GM19025 (cell line): ENCODE data around the gene CAV1.

ENCODE experiments used
- ATAC-seq: cut with Tn5 transposase; IDR thresholded peaks from one replicate; pipeline ENCODE4 v1.9.1; 2021; ENCODE audit warnings: mild to moderate bottlenecking, low read depth, moderate library complexity; ENCODE audit not compliant: unreplicated experiment

The CAV1 gene

DNA sequence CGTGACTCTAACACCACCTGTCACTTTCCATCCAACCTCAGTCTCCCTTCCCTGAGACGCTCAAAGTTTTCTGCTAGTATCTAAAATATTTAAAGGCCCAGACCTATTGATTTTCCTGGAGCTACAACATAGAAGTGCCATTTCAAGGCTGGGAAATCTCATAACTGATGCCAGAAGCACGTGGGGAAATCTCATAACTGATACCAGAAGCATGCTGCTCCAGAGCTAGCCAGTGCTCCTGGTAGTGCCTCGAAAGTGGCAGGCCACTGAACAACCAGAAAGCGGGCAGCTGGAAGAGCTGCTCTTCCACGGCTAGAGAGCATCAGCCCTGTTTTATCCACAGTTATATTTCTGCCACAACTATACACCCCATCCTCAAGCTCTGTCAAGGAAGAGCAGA, 72.5 kb downstream of the CAV1 start:
- ATAC-seq: no peak

DNA sequence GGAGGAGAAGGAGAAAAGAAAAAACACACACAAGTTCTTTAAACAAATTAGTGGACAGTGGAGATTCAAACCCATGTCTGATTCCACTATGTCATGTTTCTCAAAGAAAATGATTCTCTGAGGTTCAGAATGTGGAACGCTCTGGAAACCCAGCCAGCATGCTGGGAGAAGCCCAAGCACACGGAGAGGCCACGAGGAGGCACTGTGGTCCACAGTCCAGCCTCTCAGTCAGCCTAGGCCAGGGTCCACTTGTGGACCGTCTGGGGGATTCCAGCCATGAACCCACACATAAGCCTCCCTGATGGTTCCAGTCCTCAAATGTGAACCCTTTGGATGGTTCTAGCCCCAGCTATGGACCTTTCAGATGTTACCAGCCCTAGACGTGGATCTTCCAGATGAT, 73.4 kb downstream of the CAV1 start:
- ATAC-seq: no peak

DNA sequence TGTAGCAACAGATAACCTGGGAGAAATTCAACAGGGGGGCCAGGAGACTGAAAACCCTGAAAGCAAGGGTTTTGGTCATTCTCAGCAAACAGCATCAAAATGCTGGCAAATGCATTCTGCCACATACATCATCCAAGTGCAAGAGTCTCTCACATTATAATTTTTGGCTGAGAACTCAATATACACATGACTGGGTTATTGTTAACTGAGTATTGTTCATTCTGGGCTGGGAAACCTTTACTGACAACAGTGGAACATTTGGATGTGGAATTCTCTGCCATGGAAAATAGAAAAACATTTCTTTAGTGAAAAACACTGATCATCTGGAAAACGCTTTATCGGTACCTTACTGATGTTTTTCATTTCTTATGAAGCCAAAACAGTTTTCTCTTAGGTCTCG, 74.0 kb downstream of the CAV1 start:
- no peak for ATAC-seq

DNA sequence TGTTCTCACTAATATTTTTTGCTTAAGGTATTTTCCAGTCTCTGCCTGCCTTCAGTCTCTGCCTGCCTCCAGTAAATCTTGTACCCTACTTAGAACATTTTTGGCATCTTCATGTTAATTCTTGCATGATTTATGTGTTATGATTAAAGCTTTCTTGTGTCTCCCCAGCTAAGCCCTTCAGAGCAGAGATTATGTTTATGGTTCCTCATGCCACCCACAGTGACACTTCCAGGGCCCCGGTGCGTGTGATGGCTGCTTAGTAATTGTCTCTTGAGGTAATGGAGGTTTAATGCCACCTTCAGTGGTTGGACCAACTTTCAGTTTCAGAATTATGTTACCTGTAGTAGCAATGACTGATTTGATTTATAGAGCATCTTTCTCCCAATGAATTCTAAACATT, 76.6 kb downstream of the CAV1 start:
- ATAC-seq: peak; percentile 56

DNA sequence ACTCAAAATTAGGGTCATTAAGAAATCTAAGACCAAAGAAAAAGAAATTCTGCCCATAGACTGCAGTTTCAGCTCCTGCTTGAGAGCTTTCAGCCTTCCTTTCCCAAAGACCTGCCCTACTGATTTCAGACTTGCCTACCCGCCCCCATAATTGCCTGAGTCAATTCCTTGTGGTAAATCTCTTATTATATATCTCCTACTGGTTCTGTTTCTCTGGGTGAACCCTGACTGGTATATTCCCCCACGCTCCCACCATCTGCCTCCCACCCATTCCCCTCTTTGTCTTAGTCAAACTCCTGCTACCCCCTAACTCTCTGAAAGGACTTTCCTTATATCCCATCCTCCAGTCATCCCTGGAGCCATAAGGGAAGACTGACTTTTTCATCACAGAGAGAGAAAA, 82.5 kb downstream of the CAV1 start:
- ATAC-seq: no peak

DNA sequence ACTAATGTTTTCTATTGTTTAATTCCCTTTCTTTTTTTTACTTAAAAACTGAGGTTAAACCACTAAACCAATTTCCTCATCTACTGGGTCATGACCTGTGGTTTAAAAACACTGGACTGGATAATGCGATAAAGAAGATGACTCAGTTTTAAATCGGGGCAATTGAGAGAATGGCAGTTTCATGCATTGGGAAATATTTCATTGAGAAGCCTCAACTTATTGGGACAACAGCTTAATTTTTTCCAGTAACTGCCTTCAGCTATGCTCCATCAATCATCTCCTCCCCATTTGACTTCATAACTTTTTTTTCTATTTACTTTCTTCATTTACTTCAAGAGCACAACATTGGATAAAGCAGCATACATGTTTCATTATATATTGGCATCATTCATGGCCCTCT, 85.4 kb downstream of the CAV1 start:
- no peak for ATAC-seq

DNA sequence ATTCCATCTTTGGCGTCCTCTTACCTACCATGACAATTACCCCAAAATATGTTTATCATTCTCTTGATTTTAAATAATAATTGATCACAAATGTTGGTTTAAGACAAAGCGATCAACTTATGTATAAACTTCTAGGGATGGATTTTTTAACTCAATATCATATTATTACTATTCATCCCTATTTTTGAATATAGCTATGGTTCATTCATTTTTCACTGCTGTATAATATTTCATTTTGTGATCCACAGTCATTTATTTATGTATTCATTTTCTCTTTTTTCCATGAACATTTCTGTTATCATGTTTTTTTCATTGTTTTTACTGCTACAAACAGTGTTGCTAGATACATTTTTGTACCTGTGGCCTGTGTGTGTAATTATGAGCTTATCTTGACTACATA, 85.9 kb downstream of the CAV1 start:
- no peak for ATAC-seq
